OCI-LY7 (cell line): ENCODE results near the gene OSBPL6.

ENCODE experiments used
- EZH2phosphoT487 ChIP-seq: fragments of 200-600 bp; sonication (generic); IDR thresholded peaks from 2 replicates; pipeline ENCODE4 v1.6.1; 2018; ENCODE audit warnings: low read depth, borderline replicate concordance, mild to moderate bottlenecking, mixed run types, antibody characterized with exemption, low read length, moderate library complexity, mixed read lengths
- TF ChIP-seq, protein P1 (sequence below): fragments of 200-600 bp; sonication (generic); conservative IDR thresholded peaks from 2 replicates; pipeline ENCODE4 v1.5.1; 2014; ENCODE audit warnings: mild to moderate bottlenecking, antibody characterized with exemption, low read length, moderate library complexity, mixed read lengths

DNA sequence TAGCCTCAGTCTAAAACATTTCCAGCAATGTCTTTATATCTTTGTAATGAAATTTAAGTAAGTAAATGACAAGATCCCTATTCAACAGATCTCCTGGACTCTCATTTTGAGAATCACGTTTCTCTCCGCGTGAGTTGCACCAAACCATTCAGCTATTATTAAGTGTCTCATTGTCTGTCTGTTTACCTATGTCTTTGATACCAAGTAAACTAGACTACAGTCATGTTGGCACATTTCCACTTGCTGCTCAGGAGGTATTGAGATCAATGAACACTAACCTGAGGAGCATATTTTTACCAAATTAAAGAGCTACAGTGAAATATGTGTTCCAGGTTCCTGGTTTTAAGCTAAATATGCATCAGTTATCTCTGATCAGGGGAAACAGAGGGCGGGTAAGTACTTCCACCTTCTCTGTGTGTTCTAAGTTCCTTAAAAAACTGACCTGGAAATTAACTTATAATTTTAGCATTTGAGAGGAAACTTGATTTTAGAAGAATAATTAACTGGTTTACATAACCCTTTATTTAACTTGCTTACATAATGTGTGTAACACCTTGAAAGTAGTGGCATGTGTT lies 125.8 kb downstream of the OSBPL6 start:
- TF ChIP-seq, protein P1, sequence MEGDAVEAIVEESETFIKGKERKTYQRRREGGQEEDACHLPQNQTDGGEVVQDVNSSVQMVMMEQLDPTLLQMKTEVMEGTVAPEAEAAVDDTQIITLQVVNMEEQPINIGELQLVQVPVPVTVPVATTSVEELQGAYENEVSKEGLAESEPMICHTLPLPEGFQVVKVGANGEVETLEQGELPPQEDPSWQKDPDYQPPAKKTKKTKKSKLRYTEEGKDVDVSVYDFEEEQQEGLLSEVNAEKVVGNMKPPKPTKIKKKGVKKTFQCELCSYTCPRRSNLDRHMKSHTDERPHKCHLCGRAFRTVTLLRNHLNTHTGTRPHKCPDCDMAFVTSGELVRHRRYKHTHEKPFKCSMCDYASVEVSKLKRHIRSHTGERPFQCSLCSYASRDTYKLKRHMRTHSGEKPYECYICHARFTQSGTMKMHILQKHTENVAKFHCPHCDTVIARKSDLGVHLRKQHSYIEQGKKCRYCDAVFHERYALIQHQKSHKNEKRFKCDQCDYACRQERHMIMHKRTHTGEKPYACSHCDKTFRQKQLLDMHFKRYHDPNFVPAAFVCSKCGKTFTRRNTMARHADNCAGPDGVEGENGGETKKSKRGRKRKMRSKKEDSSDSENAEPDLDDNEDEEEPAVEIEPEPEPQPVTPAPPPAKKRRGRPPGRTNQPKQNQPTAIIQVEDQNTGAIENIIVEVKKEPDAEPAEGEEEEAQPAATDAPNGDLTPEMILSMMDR: no peak
- no peak for TF ChIP-seq EZH2phosphoT487
